HG02610 (cell line): ENCODE data around the gene MFAP4.

Source experiments
- ATAC-seq: cut with Tn5 transposase; IDR thresholded peaks from one replicate; pipeline ENCODE4 v1.9.1; 2021; ENCODE audit warnings: mild to moderate bottlenecking, moderate library complexity; ENCODE audit not compliant: unreplicated experiment

MFAP4 gene

GRCh38 chr17:19410875-19411620, 24.1 kb upstream of the MFAP4 start, which contains the start of gene RNF112:
RNF112 (plus strand) TSS chr17:19411232; CDS start chr17:19411409, 177 bp downstream.
- ATAC-seq: no peak

- ATAC-seq: no peak
Measured at GRCh38 chr17:19410091-19410490, 23.1 kb upstream of the MFAP4 start.

GRCh38 chr17:19409509-19409908, 22.5 kb upstream of the MFAP4 start:
- no peak for ATAC-seq

DNA sequence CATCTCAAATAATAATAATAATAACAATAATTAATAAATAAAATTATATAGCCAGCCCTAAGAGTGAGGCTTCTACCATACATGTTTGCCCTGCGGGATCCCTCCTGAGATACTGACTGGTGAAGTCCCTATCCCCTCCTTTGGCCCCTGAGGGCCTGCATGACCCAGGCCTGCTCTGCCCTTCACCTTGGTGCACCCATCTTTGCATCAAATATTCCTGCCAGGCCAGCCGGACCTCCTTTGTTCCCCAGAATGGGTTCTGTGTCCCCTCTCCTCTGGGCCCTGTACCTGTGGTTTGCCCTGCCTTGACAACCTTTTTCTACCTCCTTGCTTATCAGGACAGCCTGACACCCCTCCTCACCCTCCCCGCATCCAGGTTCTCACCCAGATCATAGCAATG, 22.1 kb upstream of the MFAP4 start:
- no peak for ATAC-seq

GRCh38 chr17:19408346-19408710, 21.3 kb upstream of the MFAP4 start:
- ATAC-seq: no peak

GRCh38 chr17:19407601-19408345, 20.8 kb upstream of the MFAP4 start:
- ATAC-seq: no peak

- ATAC-seq: no peak
Measured at GRCh38 chr17:19405114-19405513, 18.1 kb upstream of the MFAP4 start.

GRCh38 chr17:19404264-19404663, 17.3 kb upstream of the MFAP4 start:
- ATAC-seq: no peak

DNA sequence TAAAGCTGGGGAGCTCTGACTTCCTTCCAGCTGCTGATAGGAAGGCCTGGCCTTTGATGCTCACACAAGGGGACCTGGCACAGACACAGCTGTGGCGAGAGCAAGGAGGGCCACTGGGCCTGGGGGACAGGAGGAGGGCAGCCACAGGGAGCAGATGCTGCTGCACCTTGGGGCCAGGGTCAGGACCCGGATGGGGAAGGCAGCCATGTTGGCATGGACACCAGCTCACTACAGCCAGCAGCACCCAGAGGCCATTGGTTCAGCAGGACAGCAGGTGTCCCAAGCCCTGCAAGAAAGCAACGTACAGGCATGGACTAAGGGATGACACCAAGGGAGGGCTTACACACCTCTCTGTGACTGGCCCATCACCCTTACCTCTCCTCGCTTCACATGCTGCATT, 16.0 kb upstream of the MFAP4 start:
- no peak for ATAC-seq

DNA sequence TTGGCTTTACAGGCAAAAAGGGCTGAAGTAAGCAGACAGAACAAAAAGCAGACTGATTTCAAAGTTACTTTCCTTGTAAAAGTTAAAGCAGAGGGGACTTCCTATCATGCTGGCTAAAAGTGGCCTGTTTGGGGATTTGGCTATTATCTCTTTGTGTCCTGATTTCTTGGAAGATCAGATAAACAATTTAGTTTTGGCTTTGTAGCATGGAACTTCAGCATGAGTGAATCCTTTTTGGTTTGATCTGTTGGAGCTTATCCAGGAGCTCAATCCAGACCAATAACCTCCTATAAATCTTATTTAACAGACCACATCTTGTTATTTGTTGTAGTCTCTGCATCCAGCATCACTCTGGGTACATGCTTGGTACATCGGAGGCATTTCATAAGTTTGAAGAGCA, 15.2 kb upstream of the MFAP4 start:
- ATAC-seq: no peak

DNA sequence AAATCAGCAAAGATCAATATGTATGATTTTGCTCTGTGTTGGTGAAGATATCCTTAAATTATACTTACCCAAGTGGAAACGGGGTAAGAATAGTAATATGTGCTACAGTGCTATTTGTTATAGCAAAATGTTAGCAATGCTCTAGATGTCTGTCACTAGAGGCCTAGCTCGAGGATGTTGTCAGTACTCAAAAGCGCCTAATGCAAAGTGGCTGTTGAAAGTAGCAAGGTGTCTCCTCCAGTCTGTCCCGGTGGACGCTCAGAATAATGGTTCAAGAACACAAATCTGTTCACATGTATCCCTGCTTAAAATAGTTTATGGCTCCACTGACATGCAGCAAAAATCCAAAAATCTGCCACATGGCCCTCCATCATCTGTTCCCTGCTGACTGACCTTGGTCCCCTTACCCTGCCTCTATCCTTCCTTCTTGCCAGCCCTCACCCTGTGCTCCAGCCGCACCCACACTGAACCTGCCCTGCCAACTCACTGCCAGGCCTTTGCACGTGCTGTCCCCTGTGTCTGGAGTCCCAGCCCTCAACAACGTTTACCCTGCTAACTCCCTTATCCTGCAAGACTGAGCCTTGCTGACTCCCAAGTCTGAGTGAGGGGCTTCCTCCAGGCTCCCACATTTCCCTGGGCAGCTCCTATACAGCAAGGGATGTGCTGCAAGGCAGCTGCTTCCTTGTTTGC, 14.5 kb upstream of the MFAP4 start:
- ATAC-seq: no peak

- ATAC-seq: no peak
Measured at GRCh38 chr17:19399750-19400450, 12.9 kb upstream of the MFAP4 start.

DNA sequence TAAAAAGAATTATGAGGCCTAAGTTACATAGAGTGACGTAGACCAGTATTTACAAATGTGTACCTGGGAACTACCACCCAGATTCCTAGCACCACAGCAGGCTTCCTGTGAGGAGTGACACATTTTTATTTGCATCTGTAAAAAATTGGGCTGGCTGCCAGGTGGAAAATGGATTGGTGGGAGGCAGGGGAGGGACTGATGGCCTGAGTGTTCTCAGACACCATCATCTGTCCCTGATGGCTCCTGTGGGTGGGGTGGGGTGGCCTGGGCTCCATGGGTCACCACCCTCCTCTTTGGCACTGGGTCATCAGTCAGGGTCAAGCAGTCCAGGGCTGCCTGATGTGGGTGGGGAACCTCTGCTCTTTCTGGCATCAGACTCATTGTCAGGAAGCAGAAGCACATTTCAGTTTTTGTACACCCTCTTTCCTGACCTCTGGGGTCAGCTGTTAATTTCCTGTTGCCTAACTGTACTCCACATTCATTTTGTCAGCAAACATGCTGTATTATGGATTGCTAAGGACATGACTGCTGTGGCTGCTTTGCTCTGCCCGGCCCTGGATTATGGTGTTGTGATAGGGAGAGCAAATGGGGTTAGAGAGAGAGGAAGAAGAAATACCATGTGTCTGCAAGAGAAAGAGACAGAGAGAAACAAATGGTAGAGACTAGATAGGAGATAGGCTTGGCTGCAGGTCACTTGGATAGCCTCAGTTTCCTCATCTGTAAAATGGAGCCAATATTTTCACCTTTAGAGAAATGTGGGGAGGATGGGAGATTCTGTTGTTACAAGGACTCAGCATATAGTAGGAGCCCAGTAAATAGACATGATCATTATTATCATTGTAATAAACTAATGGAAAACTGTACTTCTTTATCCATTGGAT, 11.6 kb upstream of the MFAP4 start:
- ATAC-seq: no peak

DNA sequence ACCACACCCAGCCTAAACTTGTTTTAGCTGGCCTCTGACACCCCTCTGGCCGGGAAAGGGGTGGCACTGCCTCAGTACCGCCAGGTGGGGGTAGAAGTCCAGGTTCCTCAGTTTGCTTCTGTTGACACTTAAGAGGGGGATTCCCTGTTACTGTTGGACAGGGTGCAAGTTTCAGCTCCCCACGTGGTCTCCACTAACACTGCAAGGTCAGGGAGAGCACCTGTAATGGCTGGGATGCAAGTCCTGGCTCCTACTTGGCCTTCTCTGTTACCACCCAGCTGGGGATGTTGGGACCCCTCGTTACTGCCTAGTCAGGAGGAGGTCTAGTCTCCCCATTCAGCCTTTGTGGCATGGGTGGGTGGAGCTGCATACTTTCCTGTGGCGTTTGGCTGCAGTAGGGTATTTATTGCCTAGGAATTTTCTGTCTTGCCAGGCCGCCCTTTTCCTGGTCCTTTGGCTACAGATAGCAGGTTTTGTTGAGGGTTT, 10.6 kb upstream of the MFAP4 start:
- no peak for ATAC-seq

DNA sequence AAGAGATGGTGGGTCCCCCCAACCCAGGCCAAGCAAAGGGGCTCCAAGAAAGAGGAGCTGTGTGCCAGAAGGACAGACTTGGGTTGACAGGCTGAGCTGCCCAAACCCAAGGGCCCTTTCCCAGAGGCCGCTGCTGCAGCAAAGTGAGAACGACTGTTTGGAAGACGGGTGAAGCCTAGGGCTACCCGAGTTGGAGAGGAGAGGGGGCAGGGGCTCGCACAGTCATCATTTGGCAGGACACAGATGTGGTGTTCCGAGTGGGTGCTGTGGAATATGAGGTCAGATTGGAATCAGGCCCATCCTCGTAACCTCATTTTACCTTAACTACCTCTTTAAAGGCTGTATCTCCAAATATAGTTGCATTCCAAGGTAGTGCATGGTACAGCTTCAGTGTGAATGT, 5.3 kb upstream of the MFAP4 start:
- ATAC-seq: no peak

DNA sequence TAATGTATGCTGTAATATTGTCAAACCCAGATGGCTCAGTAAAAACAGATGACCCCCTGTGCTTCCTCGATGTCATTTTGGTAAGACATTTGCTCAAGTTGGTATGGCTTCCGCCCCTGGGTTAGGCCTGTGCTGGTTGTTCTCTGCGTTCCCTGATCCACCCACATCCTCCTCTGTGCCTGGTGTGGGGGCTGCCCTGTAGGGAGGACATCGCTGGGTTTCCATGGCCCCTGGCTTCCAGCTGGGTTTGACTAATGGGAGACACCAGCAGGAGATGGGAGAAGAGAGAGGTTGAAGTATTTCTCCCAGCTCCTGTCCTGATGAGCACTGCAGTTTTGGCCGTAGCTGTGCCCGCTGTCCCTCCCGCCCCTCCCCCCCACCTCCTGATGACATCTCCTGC, 4.4 kb upstream of the MFAP4 start:
- ATAC-seq: no peak

GRCh38 chr17:19390951-19391350, 4.0 kb upstream of the MFAP4 start:
- no peak for ATAC-seq

DNA sequence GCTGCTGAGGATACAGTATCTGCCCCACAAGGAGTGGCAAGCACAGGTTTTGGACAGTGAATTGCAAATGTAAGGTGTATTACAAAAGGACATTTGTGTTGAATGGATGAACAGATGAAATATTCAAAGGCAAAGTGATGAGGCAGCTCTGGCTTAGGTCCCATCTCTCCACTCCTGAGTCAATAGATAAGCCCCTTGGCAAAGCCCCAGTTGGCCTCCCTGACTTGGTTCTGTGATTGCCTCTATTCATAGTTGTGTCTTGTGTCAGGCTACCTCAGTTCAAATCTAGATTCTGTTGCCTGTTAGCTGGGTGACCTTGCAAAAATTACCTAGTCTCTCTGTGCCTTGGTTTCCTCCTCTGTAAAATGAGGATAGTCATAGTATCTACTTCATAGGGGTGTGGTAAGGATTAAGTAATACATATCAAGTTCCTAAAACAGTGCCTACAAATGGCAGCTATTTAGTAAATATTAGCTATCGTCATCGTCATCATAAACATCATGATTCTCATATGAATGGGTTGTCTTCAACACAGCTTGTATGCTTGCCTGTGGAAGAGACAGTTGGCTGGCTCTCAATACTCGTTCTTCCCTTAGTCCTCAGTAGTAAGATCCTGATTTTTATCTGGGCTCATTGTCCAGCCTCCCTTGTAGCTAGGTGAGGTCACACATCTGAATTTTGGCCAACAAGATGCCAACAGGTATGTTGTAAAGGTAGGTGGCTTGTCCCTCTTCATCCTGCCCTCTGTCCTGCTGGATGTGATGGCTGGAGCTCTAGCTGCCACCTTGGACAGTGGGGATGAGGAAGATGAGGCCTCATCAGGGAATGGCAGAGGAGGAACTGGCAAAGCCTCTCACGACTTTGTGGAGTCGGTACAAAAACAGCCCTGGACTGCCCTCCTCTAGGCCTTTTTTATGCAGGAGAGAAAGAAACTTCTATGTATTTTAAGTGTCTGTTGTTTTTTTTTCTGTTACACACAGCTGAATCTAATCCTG, 2.1 kb upstream of the MFAP4 start:
- ATAC-seq: no peak
